Measurements from ENCODE around the gene FAM149A. TPM values are rescaled to one million over a fixed set of nuclear protein-coding genes. Genes with fewer than 3 reads are reported as not detected.

Gene FAM149A
- total RNA-seq, 4 donors from 2014 or later, result 8.1 to 13.4 (median 9.7) TPM

GRCh38 chr4:186104890-186105646 lies 564 bp downstream of the FAM149A start:
- peaks cover 0 to 3% of the 10 kb centered on the region in 2 donors for H3K4me1 ChIP-seq
- peak overlapping the region in 2 of 3 donors; percentile 18 to 21 for H3K27ac ChIP-seq
- TF ChIP-seq POLR2A (IDR thresholded peaks at IDR 0.05), result no peak
- no peak for TF ChIP-seq CTCF (IDR thresholded peaks at IDR 0.05)
- intact Hi-C loops (cut with DNase I), result no loop called here
- DNase-seq, result peak; percentile 31 to 43
- H3K27me3 ChIP-seq, result no peaks in the 10 kb centered on the region
- no peaks in the 10 kb centered on the region for H3K36me3 ChIP-seq
- peak overlapping the region; percentile 29 to 72 (median 71) for H3K4me3 ChIP-seq (replicated peaks in 1 of 3)
- 0 to 2% methylated on average over 11 to 16 of the region's 83 CpGs for WGBS, 2 donors
- no peaks in the 10 kb centered on the region for H3K9me3 ChIP-seq

GRCh38 chr4:186105647-186106321 lies 1.3 kb downstream of the FAM149A start:
- no peaks in the 10 kb centered on the region for H3K36me3 ChIP-seq
- H3K27ac ChIP-seq, result peak overlapping the region in 1 of 3 donors; percentile 18
- H3K4me3 ChIP-seq (replicated peaks in 1 of 3), result peak overlapping the region; percentile 29 to 72 (median 71)
- TF ChIP-seq CTCF (IDR thresholded peaks at IDR 0.05) (no peak), POLR2A (IDR thresholded peaks at IDR 0.05) (peak in 1 of 2 donors; percentile 35)
- peak in 1 of 2 donors; percentile 5 for DNase-seq
- H3K9me3 ChIP-seq, result no peaks in the 10 kb centered on the region
- H3K27me3 ChIP-seq, result no peaks in the 10 kb centered on the region
- peaks cover 0 to 3% of the 10 kb centered on the region in 2 donors for H3K4me1 ChIP-seq
- 18 to 26% methylated on average over 13 to 17 of the region's 17 CpGs for WGBS, 2 donors
- intact Hi-C loops (cut with DNase I), result no loop called here

- Histone ChIP-seq H3K36me3 (no peaks in the 10 kb centered on the region), H3K9me3 (no peaks in the 10 kb centered on the region), H3K4me1 (peaks cover 0 to 3% of the 10 kb centered on the region in 2 donors), H3K27ac (no peak overlapping the region), H3K27me3 (no peaks in the 10 kb centered on the region), H3K4me3 (replicated peaks in 1 of 3) (no peak overlapping the region)
- WGBS, 2 donors, result 87 to 89% methylated on average over 4 of the region's 4 CpGs
- TF ChIP-seq POLR2A (IDR thresholded peaks at IDR 0.05), result no peak
- no peak for TF ChIP-seq CTCF (IDR thresholded peaks at IDR 0.05)
- DNase-seq, result no peak
- intact Hi-C loops (cut with DNase I), result no loop called here
Observed at GRCh38 chr4:186107947-186108346, 3.4 kb downstream of the FAM149A start.

- no peaks in the 10 kb centered on the region for H3K36me3 ChIP-seq
- intact Hi-C loops (cut with DNase I), result no loop called here
- no peaks in the 10 kb centered on the region for H3K9me3 ChIP-seq
- H3K27me3 ChIP-seq, result no peaks in the 10 kb centered on the region
- 85 to 96% methylated on average over 3 of the region's 3 CpGs for WGBS, 2 donors
- no peak for DNase-seq
- H3K4me1 ChIP-seq, result peaks cover 0 to 3% of the 10 kb centered on the region in 2 donors
- TF ChIP-seq POLR2A (IDR thresholded peaks at IDR 0.05) (no peak), CTCF (IDR thresholded peaks at IDR 0.05) (no peak)
- H3K4me3 ChIP-seq (replicated peaks in 1 of 3), result no peak overlapping the region
- no peak overlapping the region for H3K27ac ChIP-seq
Observed at GRCh38 chr4:186108391-186108790, 3.9 kb downstream of the FAM149A start.

GRCh38 chr4:186109245-186109644 lies 4.7 kb downstream of the FAM149A start:
- TF ChIP-seq CTCF (IDR thresholded peaks at IDR 0.05) (no peak), POLR2A (IDR thresholded peaks at IDR 0.05) (no peak)
- Histone ChIP-seq H3K9me3 (no peaks in the 10 kb centered on the region), H3K4me1 (peaks cover 0 to under 1% of the 10 kb centered on the region in 2 donors), H3K36me3 (no peaks in the 10 kb centered on the region), H3K27ac (no peak overlapping the region), H3K27me3 (no peaks in the 10 kb centered on the region), H3K4me3 (replicated peaks in 1 of 3) (no peak overlapping the region)
- intact Hi-C loops (cut with DNase I), result no loop called here
- 71 to 73% methylated on average over 4 of the region's 4 CpGs for WGBS, 2 donors
- no peak for DNase-seq

All from thyroid gland (tissue), 4 donors.